ENCODE measurements around the gene EMCN.
"Not testable (repeated sequence)": the region's sequence is repeated elsewhere in the genome, so short reads cannot be mapped to it uniquely, and the experiment has no call there.

EMCN gene

GRCh38 chr4:100492129-100492528 lies 25.7 kb downstream of the EMCN start:
- no peak for FAIRE-seq

- FAIRE-seq, result no peak
These were observed 28.5 kb downstream of the EMCN start for GRCh38 chr4:100489305-100489704.

- no peak for FAIRE-seq
These were observed 31.3 kb downstream of the EMCN start for GRCh38 chr4:100486496-100486895.

GRCh38 chr4:100483796-100484195 lies 34.0 kb downstream of the EMCN start:
- no peak for FAIRE-seq

GRCh38 chr4:100479971-100480370 lies 37.9 kb downstream of the EMCN start:
- FAIRE-seq, result no peak

GRCh38 chr4:100469555-100469954 lies 48.3 kb downstream of the EMCN start:
- FAIRE-seq, result no peak

GRCh38 chr4:100466501-100466900 lies 51.3 kb downstream of the EMCN start:
- no peak for FAIRE-seq

- no peak for FAIRE-seq
These were observed 55.8 kb downstream of the EMCN start for GRCh38 chr4:100461807-100462605.

GRCh38 chr4:100450449-100450848 lies 67.4 kb downstream of the EMCN start:
- FAIRE-seq, result no peak

- FAIRE-seq, result no peak
These were observed 86.4 kb downstream of the EMCN start for GRCh38 chr4:100431416-100431815.

GRCh38 chr4:100430451-100430850 lies 87.4 kb downstream of the EMCN start:
- no peak for FAIRE-seq

- no peak for FAIRE-seq
These were observed 88.2 kb downstream of the EMCN start for GRCh38 chr4:100429616-100430015.

GRCh38 chr4:100428051-100428450 lies 89.8 kb downstream of the EMCN start:
- FAIRE-seq, result no peak

- no peak for FAIRE-seq
These were observed 93.4 kb downstream of the EMCN start for GRCh38 chr4:100424376-100424775.

GRCh38 chr4:100422894-100423293 lies 94.9 kb downstream of the EMCN start:
- FAIRE-seq, result no peak

- no peak for FAIRE-seq
These were observed 96.4 kb downstream of the EMCN start for GRCh38 chr4:100421361-100421978.

GRCh38 chr4:100420571-100420970 lies 97.3 kb downstream of the EMCN start:
- FAIRE-seq, result no peak

- no peak for FAIRE-seq
These were observed 100.3 kb downstream of the EMCN start for GRCh38 chr4:100417565-100417964.

GRCh38 chr4:100414016-100414790 lies 103.6 kb downstream of the EMCN start:
- no peak for FAIRE-seq

GRCh38 chr4:100391863-100392262 lies 126.0 kb downstream of the EMCN start:
- FAIRE-seq, result no peak

- FAIRE-seq, result no peak
These were observed 126.7 kb downstream of the EMCN start for GRCh38 chr4:100391086-100391485.

- no peak for FAIRE-seq
These were observed 131.6 kb downstream of the EMCN start for GRCh38 chr4:100386270-100386669.

- FAIRE-seq, result not testable (repeated sequence)
These were observed 137.4 kb downstream of the EMCN start for GRCh38 chr4:100380401-100380800.

GRCh38 chr4:100379583-100380105 lies 138.2 kb downstream of the EMCN start:
- FAIRE-seq, result no peak

Data from G401.6 (cell line).